K562 (cell line): ENCODE results near the gene LRRC74B. TPM values are rescaled to one million over a fixed set of nuclear protein-coding genes. Genes with fewer than 3 reads are reported as not detected.

ENCODE experiments used
- EHMT2 ChIP-seq: fragments of 450-650 bp; IDR thresholded peaks from 2 replicates; pipeline ENCODE4 v1.6.1; 2018; ENCODE audit warnings: antibody characterized with exemption
- JUN ChIP-seq, 2 experiments: sonication (generic) in 1 of 2; formaldehyde crosslinking in 1 of 2; IDR thresholded peaks; 2 replicates each; pipeline versions ENCODE4 v1.6.1 to v1.8.0; 2012 to 2022; ENCODE audit warnings: borderline replicate concordance in 2 of 2, mild to moderate bottlenecking in 2 of 2, improper control_type of control experiment in 1 of 2, low read depth in 1 of 2, low read length in 1 of 2, missing genetic modification reagents in 1 of 2
- LARP7 ChIP-seq: fragments of 450-650 bp; IDR thresholded peaks from 2 replicates; pipeline ENCODE4 v1.6.1; 2016
- PHB2 ChIP-seq: fragments of 450-650 bp; IDR thresholded peaks from 2 replicates; pipeline ENCODE4 v1.6.1; 2017; ENCODE audit warnings: low read depth
- POLR2AphosphoS5 ChIP-seq: IDR thresholded peaks from 2 replicates; pipeline ENCODE4 v1.6.1; 2011; ENCODE audit warnings: mild to moderate bottlenecking, low read depth, low read length, moderate library complexity; ENCODE audit not compliant: control insufficient read depth, insufficient read depth
- RBFOX2 ChIP-seq: fragments of 200-400 bp; formaldehyde crosslinking; IDR thresholded peaks from 2 replicates; pipeline ENCODE4 v1.6.1; 2017; ENCODE audit warnings: low read depth, mild to moderate bottlenecking, low read length, moderate library complexity
- RERE ChIP-seq: sonication (generic); formaldehyde crosslinking; IDR thresholded peaks from 2 replicates; pipeline ENCODE4 v1.8.0; 2023; ENCODE audit warnings: missing genetic modification reagents, mild to moderate bottlenecking, borderline replicate concordance
- SIRT6 ChIP-seq: IDR thresholded peaks from one replicate; pipeline ENCODE4 v1.6.1; 2012; ENCODE audit warnings: low read depth, mild to moderate bottlenecking, control low read depth, inconsistent platforms, low read length, moderate library complexity
- TCF3 ChIP-seq: sonication (generic); formaldehyde crosslinking; IDR thresholded peaks from 2 replicates; pipeline ENCODE4 v1.4.0; 2020; ENCODE audit warnings: mild to moderate bottlenecking, missing genetic modification reagents
- U2AF2 ChIP-seq: fragments of 200-400 bp; formaldehyde crosslinking; optimal IDR thresholded peaks from 2 replicates; pipeline ENCODE3; 2017; ENCODE audit warnings: low read depth, mild to moderate bottlenecking, low read length
- XRCC4 ChIP-seq: IDR thresholded peaks from one replicate; pipeline ENCODE4 v1.6.1; 2011; ENCODE audit not compliant: insufficient read depth, insufficient read length; ENCODE audit errors: extremely low read depth
- XRCC5 ChIP-seq: fragments of 200-400 bp; formaldehyde crosslinking; IDR thresholded peaks from 2 replicates; pipeline ENCODE4 v1.6.1; 2017; ENCODE audit warnings: low read depth, mild to moderate bottlenecking, low read length
- ZBTB1 ChIP-seq: sonication (generic); formaldehyde crosslinking; IDR thresholded peaks from 2 replicates; pipeline ENCODE4 v1.8.1; 2023; ENCODE audit warnings: missing genetic modification reagents, low read depth, mild to moderate bottlenecking, borderline replicate concordance
- ZBTB26 ChIP-seq: fragments of 450-650 bp; formaldehyde crosslinking; IDR thresholded peaks from 2 replicates; pipeline ENCODE4 v1.4.0; 2022; ENCODE audit warnings: missing genetic modification characterization
- ZNF184 ChIP-seq: sonication (generic); formaldehyde crosslinking; IDR thresholded peaks from 2 replicates; pipeline ENCODE4 v1.5.0; 2020; ENCODE audit warnings: missing genetic modification reagents
- polyA plus RNA-seq, 8 experiments: library from polyadenylated mRNA; depleted of rRNA in 4 of 8; stranded (reverse) in 5 of 8; unstranded in 3 of 8; fragments of >200 nt; fragmentation: Nextera tagmentation in 2 of 8; fragmentation: Illumina TruSeq in 1 of 8; extraction: Ambion mirVana in 2 of 8; extraction: Trizol in 1 of 8; gene quantifications; 2 replicates each; pipeline versions ENCODE4 v1.2.1 to v1.2.3, GENCODE V29; 2011 to 2014; ENCODE audit warnings: inconsistent platforms in 1 of 8, missing spikeins in 1 of 8
- total RNA-seq, 7 experiments: library from RNA; depleted of rRNA in 6 of 7; stranded (reverse); fragments of >200 nt in 6 of 7; fragmentation: Illumina TruSeq in 2 of 7; extraction: Trizol in 2 of 7; gene quantifications; 2 replicates each; pipeline versions ENCODE4 v1.2.1 to v1.2.3, GENCODE V29; 2011 to 2021; ENCODE audit warnings: low replicate concordance in 1 of 7
- TF ChIP-seq, protein P1 (sequence below): IDR thresholded peaks from 2 replicates; pipeline ENCODE4 v1.6.1; 2014; ENCODE audit warnings: antibody characterized with exemption
- TF ChIP-seq, protein P2 (sequence below), 3 experiments: fragments of 200-800 bp in 1 of 3; sonication (Bioruptor generic) in 1 of 3; sonication (generic) in 1 of 3; formaldehyde crosslinking in 1 of 3; IDR thresholded peaks; 2 replicates each; pipeline versions ENCODE4 v1.6.1 to v1.8.0; 2016 to 2022; ENCODE audit warnings: mild to moderate bottlenecking in 2 of 3, missing compliant biosample characterization in 2 of 3, missing genetic modification characterization in 2 of 3, missing genetic modification reagents in 1 of 3

Gene LRRC74B
- total and polyA plus RNA-seq, 9 of the 15 experiments (the other 6 are each of a cell fraction or from before 2014, with no cell fraction given): not detected

GRCh38 chr22:21054714-21055563, 9.2 kb downstream of the LRRC74B start (continued):
- TF ChIP-seq, protein P1, sequence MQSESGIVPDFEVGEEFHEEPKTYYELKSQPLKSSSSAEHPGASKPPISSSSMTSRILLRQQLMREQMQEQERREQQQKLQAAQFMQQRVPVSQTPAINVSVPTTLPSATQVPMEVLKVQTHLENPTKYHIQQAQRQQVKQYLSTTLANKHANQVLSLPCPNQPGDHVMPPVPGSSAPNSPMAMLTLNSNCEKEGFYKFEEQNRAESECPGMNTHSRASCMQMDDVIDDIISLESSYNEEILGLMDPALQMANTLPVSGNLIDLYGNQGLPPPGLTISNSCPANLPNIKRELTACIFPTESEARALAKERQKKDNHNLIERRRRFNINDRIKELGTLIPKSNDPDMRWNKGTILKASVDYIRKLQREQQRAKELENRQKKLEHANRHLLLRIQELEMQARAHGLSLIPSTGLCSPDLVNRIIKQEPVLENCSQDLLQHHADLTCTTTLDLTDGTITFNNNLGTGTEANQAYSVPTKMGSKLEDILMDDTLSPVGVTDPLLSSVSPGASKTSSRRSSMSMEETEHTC: no peak
- TF ChIP-seq U2AF2 (no peak), JUN (IDR thresholded peaks at IDR 0.05; ENCODE audit: borderline replicate concordance, low read depth, low read length) (no peak), JUN (CRISPR knock-in tag; IDR thresholded peaks at IDR 0.05; ENCODE audit: borderline replicate concordance) (no peak), RERE (CRISPR knock-in tag) (no peak), ZBTB26 (no peak), ZNF184 (CRISPR knock-in tag) (peak; percentile 69; the same call in 1 of the 2 replicates), XRCC4 (no peak), LARP7 (no peak), SIRT6 (no peak), PHB2 (no peak), ZBTB1 (peak; percentile 57; the same call in 1 of the 2 replicates), POLR2AphosphoS5 (no peak), EHMT2 (no peak), XRCC5 (no peak), RBFOX2 (0 out of 2 replicates have a peak, but pooled peaks have one; percentile 16), TCF3 (CRISPR knock-in tag) (no peak)
- TF ChIP-seq, protein P2, sequence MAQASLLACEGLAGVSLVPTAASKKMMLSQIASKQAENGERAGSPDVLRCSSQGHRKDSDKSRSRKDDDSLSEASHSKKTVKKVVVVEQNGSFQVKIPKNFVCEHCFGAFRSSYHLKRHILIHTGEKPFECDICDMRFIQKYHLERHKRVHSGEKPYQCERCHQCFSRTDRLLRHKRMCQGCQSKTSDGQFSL (CRISPR knock-in tag; IDR thresholded peaks at IDR 0.05): no peak
- TF ChIP-seq, protein P2 (tag; IDR thresholded peaks at IDR 0.05): no peak
